IMR-90 (cell line): Measurements from ENCODE around the gene COL18A1. TPM values are rescaled to one million over a fixed set of nuclear protein-coding genes. Genes with fewer than 3 reads are reported as not detected.
A peak's percentile ranks its signal among the peaks of the same experiment; 100 is the strongest.

Experiments used
- ATAC-seq: fragments of 200-7000 bp; cut with Tn5 transposase; 2 replicates; pipeline ENCODE4 v1.9.1; 2020; ENCODE audit warnings: low read depth, mild to moderate bottlenecking, moderate library complexity
- BruUV-seq: library from RNA; stranded (reverse); fragments of 400-500 nt; replicated peaks from 2 replicates; lab custom pipeline; 2021; lab: Mats Ljungman, UMichigan
- CTCF ChIA-PET: fragments of 300-600 bp; formaldehyde crosslinking; extraction: SDS; loops from one replicate; lab custom pipeline; 2021; ENCODE audit warnings: antibody characterized with exemption; lab: Yijun Ruan, JAX
- POLR2A ChIA-PET: fragments of 300-600 bp; sonication (Branson Sonifier 250); formaldehyde crosslinking; loops from one replicate; lab custom pipeline; 2022; ENCODE audit warnings: antibody characterized with exemption; ENCODE audit not compliant: unreplicated experiment; lab: Charles Lee
- DNase-seq: peaks from one replicate; pipeline ENCODE4 v3.0.0; 2013
- H2AFZ ChIP-seq: replicated peaks from 2 replicates; pipeline ENCODE3; 2013; ENCODE audit warnings: low read length, mild to moderate bottlenecking; ENCODE audit not compliant: poor library complexity
- H2AK5ac ChIP-seq: 2 replicates; pipeline ENCODE4 v1.6.1; 2013; ENCODE audit warnings: low read depth, low read length, inconsistent platforms
- H2AK9ac ChIP-seq: replicated peaks from 2 replicates; pipeline ENCODE3; 2013; ENCODE audit warnings: mild to moderate bottlenecking, low read depth, low read length, moderate library complexity; ENCODE audit not compliant: poor library complexity
- H2BK120ac ChIP-seq: 2 replicates; pipeline ENCODE4 v1.6.1; 2013; ENCODE audit warnings: low read depth, low read length, inconsistent platforms
- H2BK15ac ChIP-seq: 3 replicates; pipeline ENCODE4 v1.6.1; 2013; ENCODE audit warnings: low read depth, low read length, inconsistent platforms
- H2BK20ac ChIP-seq: 2 replicates; pipeline ENCODE4 v1.6.1; 2013; ENCODE audit warnings: low read depth, mild to moderate bottlenecking, inconsistent platforms, low read length, moderate library complexity
- H2BK5ac ChIP-seq: 2 replicates; pipeline ENCODE4 v1.6.1; 2013; ENCODE audit warnings: mild to moderate bottlenecking, low read depth, low read length, inconsistent platforms; ENCODE audit not compliant: poor library complexity, severe bottlenecking
- H3K14ac ChIP-seq: replicated peaks from 2 replicates; pipeline ENCODE4 v1.6.1; 2013; ENCODE audit warnings: low read depth, low read length, inconsistent platforms
- H3K18ac ChIP-seq: 2 replicates; pipeline ENCODE4 v1.6.1; 2013; ENCODE audit warnings: low read depth, low read length, control low read depth
- H3K23ac ChIP-seq: 2 replicates; pipeline ENCODE4 v1.6.1; 2013; ENCODE audit warnings: low read depth, low read length, inconsistent platforms
- H3K27ac ChIP-seq: 2 replicates; pipeline ENCODE4 v1.5.1; 2013; ENCODE audit warnings: mild to moderate bottlenecking, control low read depth, low read length; ENCODE audit not compliant: insufficient read depth
- H3K27me3 ChIP-seq: 2 replicates; pipeline ENCODE4 v1.6.1; 2013; ENCODE audit warnings: low read length; ENCODE audit not compliant: control insufficient read depth, insufficient read depth
- H3K36me3 ChIP-seq: 2 replicates; pipeline ENCODE4 v1.6.1; 2013; ENCODE audit warnings: low read length, mixed read lengths; ENCODE audit not compliant: control insufficient read depth, insufficient read depth
- H3K4ac ChIP-seq: 2 replicates; pipeline ENCODE4 v1.6.1; 2013; ENCODE audit warnings: low read depth, low read length, inconsistent platforms
- H3K4me1 ChIP-seq: 2 replicates; pipeline ENCODE4 v1.6.1; 2013; ENCODE audit warnings: low read length, mixed read lengths; ENCODE audit not compliant: control insufficient read depth, insufficient read depth
- H3K4me2 ChIP-seq: 2 replicates; pipeline ENCODE4 v1.6.1; 2013; ENCODE audit warnings: low read depth, mild to moderate bottlenecking, control low read depth, low read length, moderate library complexity
- H3K4me3 ChIP-seq: 2 replicates; pipeline ENCODE4 v1.5.1; 2013; ENCODE audit warnings: low read depth, mild to moderate bottlenecking, control low read depth, low read length, moderate library complexity; ENCODE audit not compliant: insufficient read depth
- H3K56ac ChIP-seq: 2 replicates; pipeline ENCODE4 v1.6.1; 2013; ENCODE audit warnings: low read length, inconsistent platforms; ENCODE audit not compliant: insufficient read depth; ENCODE audit errors: extremely low read depth
- H3K79me1 ChIP-seq, 2 experiments: 2 replicates each; pipeline ENCODE4 v1.6.1; 2013; ENCODE audit warnings: low read length in 2 of 2, inconsistent platforms in 1 of 2, low read depth in 1 of 2
- H3K9ac ChIP-seq: 2 replicates; pipeline ENCODE4 v1.6.1; 2013; ENCODE audit warnings: low read depth, low read length, control low read depth
- H3K9me1 ChIP-seq: 2 replicates; pipeline ENCODE4 v1.6.1; 2013; ENCODE audit warnings: low read length, inconsistent platforms; ENCODE audit not compliant: insufficient read depth
- H3K9me3 ChIP-seq: 2 replicates; pipeline ENCODE4 v1.6.1; 2013; ENCODE audit warnings: low read length; ENCODE audit not compliant: control insufficient read depth, insufficient read depth
- H4K20me1 ChIP-seq: 2 replicates; pipeline ENCODE4 v1.6.1; 2013; ENCODE audit warnings: low read length, inconsistent platforms; ENCODE audit not compliant: insufficient read depth
- H4K5ac ChIP-seq: 2 replicates; pipeline ENCODE4 v1.6.1; 2013; ENCODE audit warnings: mild to moderate bottlenecking, low read depth, low read length, control low read depth
- H4K8ac ChIP-seq, 2 experiments: 2 replicates each; pipeline ENCODE4 v1.6.1; 2013; ENCODE audit warnings: low read depth in 2 of 2, low read length in 2 of 2, control low read depth in 1 of 2, inconsistent platforms in 1 of 2
- H4K91ac ChIP-seq: 2 replicates; pipeline ENCODE4 v1.6.1; 2013; ENCODE audit warnings: low read depth, low read length, inconsistent platforms; ENCODE audit not compliant: insufficient read depth
- BHLHE40 ChIP-seq: fragments of 150-350 bp; IDR thresholded peaks from 2 replicates; pipeline ENCODE4 v1.6.1; 2016; ENCODE audit warnings: mild to moderate bottlenecking, low read depth, low read length
- CEBPB ChIP-seq: IDR thresholded peaks from 2 replicates; pipeline ENCODE4 v1.6.1; 2012; ENCODE audit warnings: low read depth, low read length, improper control_type of control experiment
- CHD1 ChIP-seq: IDR thresholded peaks from 2 replicates; pipeline ENCODE4 v1.6.1; 2012; ENCODE audit warnings: low read depth, low read length, improper control_type of control experiment
- FOS ChIP-seq: fragments of 150-350 bp; IDR thresholded peaks from 2 replicates; pipeline ENCODE4 v1.6.1; 2016; ENCODE audit warnings: low read depth, low read length
- MAFK ChIP-seq: IDR thresholded peaks from 2 replicates; pipeline ENCODE4 v1.6.1; 2012; ENCODE audit warnings: low read depth, low read length, improper control_type of control experiment
- MAZ ChIP-seq: IDR thresholded peaks from 2 replicates; pipeline ENCODE4 v1.6.1; 2012; ENCODE audit warnings: low read depth, mild to moderate bottlenecking, low read length, improper control_type of control experiment, moderate library complexity, borderline replicate concordance
- MXI1 ChIP-seq: IDR thresholded peaks from 2 replicates; pipeline ENCODE4 v1.6.1; 2012; ENCODE audit warnings: low read depth, mild to moderate bottlenecking, low read length, moderate library complexity, borderline replicate concordance
- NFE2L2 ChIP-seq: fragments of 150-350 bp; IDR thresholded peaks from 2 replicates; pipeline ENCODE4 v1.6.1; 2016; ENCODE audit warnings: low read depth, mild to moderate bottlenecking, low read length
- POLR2A ChIP-seq: IDR thresholded peaks from 2 replicates; pipeline ENCODE4 v1.6.1; 2012; ENCODE audit warnings: mild to moderate bottlenecking, low read depth, low read length
- RAD21 ChIP-seq: IDR thresholded peaks from 2 replicates; pipeline ENCODE4 v1.6.1; 2012; ENCODE audit warnings: low read length, improper control_type of control experiment
- RCOR1 ChIP-seq: IDR thresholded peaks from 2 replicates; pipeline ENCODE4 v1.6.1; 2012; ENCODE audit warnings: mild to moderate bottlenecking, low read length, improper control_type of control experiment; ENCODE audit not compliant: insufficient replicate concordance
- RFX5 ChIP-seq: IDR thresholded peaks from 2 replicates; pipeline ENCODE4 v1.8.0; 2012; ENCODE audit warnings: low read depth, mild to moderate bottlenecking, low read length, moderate library complexity
- SMC3 ChIP-seq: fragments of 150-350 bp; IDR thresholded peaks from 2 replicates; pipeline ENCODE4 v1.6.1; 2016; ENCODE audit warnings: low read depth, mild to moderate bottlenecking, antibody characterized with exemption, low read length, moderate library complexity
- WGBS, 2 experiments: methylation state at CpG; one replicate each; pipeline versions ENCODE4 v1.1.5 to v1.1.7; 2013; ENCODE audit warnings: missing lambda C conversion rate in 2 of 2; ENCODE audit not compliant: insufficient read length in 1 of 2; ENCODE audit errors: extremely low coverage in 2 of 2; 5-methylcytosine and 5-hydroxymethylcytosine counted together
- dilution Hi-C: fragments of 300-500 bp; cut with HindIII; formaldehyde crosslinking; loops from one replicate; pipeline ENCODE4 v1.14.3; 2018; ENCODE audit warnings: low sequenced_read_pairs; ENCODE audit not compliant: unreplicated experiment
- in situ Hi-C: fragments of 300-500 bp; cut with MboI; formaldehyde crosslinking; loops from 3 replicates; pipeline ENCODE4 v1.14.3; 2019; ENCODE audit warnings: low sequenced_read_pairs, inconsistent platforms, mixed read lengths
- intact Hi-C: fragments of 100-400 bp; cut with micrococcal nuclease; formaldehyde crosslinking; loops from 2 replicates; pipeline ENCODE4 v1.10.0; 2022
- polyA plus RNA-seq, 3 experiments: library from polyadenylated mRNA; depleted of rRNA; stranded (reverse); fragments of >200 nt; gene quantifications; 2 replicates each; pipeline ENCODE4 v1.2.3, GENCODE V29; 2012; ENCODE audit warnings: low replicate concordance in 1 of 3
- total RNA-seq: library from RNA; depleted of rRNA; stranded (reverse); fragments of >200 nt; gene quantifications from 2 replicates; pipeline ENCODE4 v1.2.3, GENCODE V29; 2012
- TF ChIP-seq, protein P1 (sequence below): conservative IDR thresholded peaks from 2 replicates; pipeline ENCODE4 v1.5.1; 2012; ENCODE audit warnings: mild to moderate bottlenecking, low read depth, low read length, improper control_type of control experiment
- TF ChIP-seq, protein P2 (sequence below): fragments of 150-350 bp; IDR thresholded peaks from 2 replicates; pipeline ENCODE4 v1.6.1; 2017; ENCODE audit warnings: mild to moderate bottlenecking, antibody characterized with exemption, low read length, low read depth
- TF ChIP-seq, protein P3 (sequence below): fragments of 150-350 bp; IDR thresholded peaks from 2 replicates; pipeline ENCODE4 v1.6.1; 2016; ENCODE audit warnings: low read depth, mild to moderate bottlenecking, low read length, moderate library complexity, borderline replicate concordance

The COL18A1 gene
- total and polyA plus RNA-seq, 2 of the 4 experiments (the other 2 are of a cell fraction): 4.3 to 46.7 TPM

DNA sequence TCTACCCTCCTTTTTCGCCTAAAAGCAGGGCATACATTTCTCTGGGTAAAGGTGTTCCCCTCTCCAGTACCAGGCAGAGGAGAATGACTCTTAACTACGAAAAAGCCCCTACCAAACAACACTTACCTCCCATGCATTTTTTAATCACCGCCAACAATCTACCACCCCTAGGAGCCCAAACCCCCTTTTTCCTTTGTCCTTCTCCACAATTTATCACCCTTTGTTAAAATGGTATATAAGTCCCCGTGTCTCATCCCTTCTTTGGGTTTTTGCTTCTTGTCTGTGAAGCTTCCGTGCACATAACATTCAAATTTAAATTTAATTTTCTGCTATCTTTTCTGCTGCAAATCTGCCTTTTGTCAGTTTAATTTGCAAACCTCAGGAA is 27.6 kb upstream of the COL18A1 start:
- in situ Hi-C loops (no loop called here), dilution Hi-C loops (no loop called here), intact Hi-C loops (no loop called here)
- DNase-seq (no peak), ATAC-seq (no peak)
- 50% methylated on average over 2 of the region's 5 CpGs; no CpG with 5 or more reads in 1 of the 2 experiments for WGBS, 2 experiments
- Histone ChIP-seq H3K27me3 (no peaks in the 10 kb centered on the region), H3K36me3 (no peaks in the 10 kb centered on the region), H3K4me1 (peaks cover 13% of the 10 kb centered on the region), H3K9me1 (peaks cover 10% of the 10 kb centered on the region; the same call in 1 of the 2 replicates), H3K4ac (peak overlapping the region; percentile 69; the same call in 1 of the 2 replicates), H2BK20ac (peak overlapping the region; percentile 79), H3K14ac (0 out of 2 replicates have a peak overlapping the region, but pooled peaks have one; percentile 51), H2AK9ac (no peak overlapping the region), H3K4me2 (no peak overlapping the region), H3K4me3 (no peak overlapping the region), H3K9ac (no peak overlapping the region), H4K8ac (no peak overlapping the region), H2BK15ac (no peak overlapping the region), H3K23ac (no peak overlapping the region), H3K79me1 (no peaks in the 10 kb centered on the region), H4K20me1 (no peaks in the 10 kb centered on the region), H4K91ac (no peak overlapping the region), H3K18ac (no peak overlapping the region), H2BK120ac (peak overlapping the region; percentile 83; the same call in 1 of the 2 replicates), H2AFZ (no peak overlapping the region), H3K27ac (no peak overlapping the region), H4K5ac (no peak overlapping the region), H2AK5ac (no peak overlapping the region), H3K9me3 (peaks cover 4% of the 10 kb centered on the region), H3K56ac (no peak overlapping the region), H2BK5ac (no peak overlapping the region)
- TF ChIP-seq CHD1: no peak
- no peak for TF ChIP-seq RFX5
- no peak for TF ChIP-seq FOS
- no peak for TF ChIP-seq MXI1
- no peak for TF ChIP-seq SMC3
- TF ChIP-seq, protein P1, sequence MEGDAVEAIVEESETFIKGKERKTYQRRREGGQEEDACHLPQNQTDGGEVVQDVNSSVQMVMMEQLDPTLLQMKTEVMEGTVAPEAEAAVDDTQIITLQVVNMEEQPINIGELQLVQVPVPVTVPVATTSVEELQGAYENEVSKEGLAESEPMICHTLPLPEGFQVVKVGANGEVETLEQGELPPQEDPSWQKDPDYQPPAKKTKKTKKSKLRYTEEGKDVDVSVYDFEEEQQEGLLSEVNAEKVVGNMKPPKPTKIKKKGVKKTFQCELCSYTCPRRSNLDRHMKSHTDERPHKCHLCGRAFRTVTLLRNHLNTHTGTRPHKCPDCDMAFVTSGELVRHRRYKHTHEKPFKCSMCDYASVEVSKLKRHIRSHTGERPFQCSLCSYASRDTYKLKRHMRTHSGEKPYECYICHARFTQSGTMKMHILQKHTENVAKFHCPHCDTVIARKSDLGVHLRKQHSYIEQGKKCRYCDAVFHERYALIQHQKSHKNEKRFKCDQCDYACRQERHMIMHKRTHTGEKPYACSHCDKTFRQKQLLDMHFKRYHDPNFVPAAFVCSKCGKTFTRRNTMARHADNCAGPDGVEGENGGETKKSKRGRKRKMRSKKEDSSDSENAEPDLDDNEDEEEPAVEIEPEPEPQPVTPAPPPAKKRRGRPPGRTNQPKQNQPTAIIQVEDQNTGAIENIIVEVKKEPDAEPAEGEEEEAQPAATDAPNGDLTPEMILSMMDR: no peak
- TF ChIP-seq BHLHE40: no peak
- no peak for TF ChIP-seq RCOR1
- TF ChIP-seq RAD21: no peak
- no peak for TF ChIP-seq NFE2L2
- TF ChIP-seq, protein P2, sequence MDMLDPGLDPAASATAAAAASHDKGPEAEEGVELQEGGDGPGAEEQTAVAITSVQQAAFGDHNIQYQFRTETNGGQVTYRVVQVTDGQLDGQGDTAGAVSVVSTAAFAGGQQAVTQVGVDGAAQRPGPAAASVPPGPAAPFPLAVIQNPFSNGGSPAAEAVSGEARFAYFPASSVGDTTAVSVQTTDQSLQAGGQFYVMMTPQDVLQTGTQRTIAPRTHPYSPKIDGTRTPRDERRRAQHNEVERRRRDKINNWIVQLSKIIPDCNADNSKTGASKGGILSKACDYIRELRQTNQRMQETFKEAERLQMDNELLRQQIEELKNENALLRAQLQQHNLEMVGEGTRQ: no peak
- no peak for TF ChIP-seq CEBPB
- TF ChIP-seq, protein P3, sequence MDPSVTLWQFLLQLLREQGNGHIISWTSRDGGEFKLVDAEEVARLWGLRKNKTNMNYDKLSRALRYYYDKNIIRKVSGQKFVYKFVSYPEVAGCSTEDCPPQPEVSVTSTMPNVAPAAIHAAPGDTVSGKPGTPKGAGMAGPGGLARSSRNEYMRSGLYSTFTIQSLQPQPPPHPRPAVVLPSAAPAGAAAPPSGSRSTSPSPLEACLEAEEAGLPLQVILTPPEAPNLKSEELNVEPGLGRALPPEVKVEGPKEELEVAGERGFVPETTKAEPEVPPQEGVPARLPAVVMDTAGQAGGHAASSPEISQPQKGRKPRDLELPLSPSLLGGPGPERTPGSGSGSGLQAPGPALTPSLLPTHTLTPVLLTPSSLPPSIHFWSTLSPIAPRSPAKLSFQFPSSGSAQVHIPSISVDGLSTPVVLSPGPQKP: no peak
- TF ChIP-seq MAFK: no peak
- no peak for TF ChIP-seq MAZ
- TF ChIP-seq POLR2A: no peak
- POLR2A ChIA-PET: no interaction called here
- BruUV-seq: no TSS peak
- CTCF ChIA-PET: no interaction called here
